Measurements from ENCODE around the gene ADH6. TPM values are rescaled to one million over a fixed set of nuclear protein-coding genes. Genes with fewer than 3 reads are reported as not detected.
"Not testable (repeated sequence)": the region's sequence is repeated elsewhere in the genome, so short reads cannot be mapped to it uniquely, and the experiment has no call there.

The ADH6 gene
- polyA plus RNA-seq (ENCODE audit: insufficient read length) = 32.0 TPM
- long read RNA-seq, donor 1, partial matches to known transcripts = 0 of 4 reads
- long read RNA-seq, donor 1, other reads (novel, unspliced or antisense) = 0 of 4 reads
- long read RNA-seq, donor 2, transcript ADH6-203 (9 exons, 2,802 nt) = major isoform, 5 of 9 reads
- long read RNA-seq, donor 2, partial matches to known transcripts = 0 of 9 reads
- long read RNA-seq, donor 2, other reads (novel, unspliced or antisense) = 0 of 9 reads
- long read RNA-seq, donor 3, partial matches to known transcripts = 0 of 7 reads
- long read RNA-seq, donor 3, other reads (novel, unspliced or antisense) = 0 of 7 reads
- long read RNA-seq, donor 4, partial matches to known transcripts = 0 of 1 reads
- long read RNA-seq, donor 4, other reads (novel, unspliced or antisense) = 0 of 1 reads
- long read RNA-seq, donor 5, transcript ADH6-203 (9 exons, 2,802 nt) = major isoform, 5 of 10 reads
- long read RNA-seq, donor 5, partial matches to known transcripts = 0 of 10 reads
- long read RNA-seq, donor 5, other reads (novel, unspliced or antisense) = 0 of 10 reads
- long read RNA-seq, donor 6, partial matches to known transcripts = 0 of 5 reads
- long read RNA-seq, donor 6, other reads (novel, unspliced or antisense) = 0 of 5 reads
- long read RNA-seq, donor 7, partial matches to known transcripts = 0 of 5 reads
- long read RNA-seq, donor 7, other reads (novel, unspliced or antisense) = 0 of 5 reads
- long read RNA-seq, donor 8, partial matches to known transcripts = 0 of 4 reads
- long read RNA-seq, donor 8, other reads (novel, unspliced or antisense) = 0 of 4 reads

GRCh38 chr4:99219072-99219471 lies at the start of gene ADH6:
Gene ADH6, minus strand, starts transcription at chr4:99219246. Its CDS starts 94 bp downstream, at chr4:99219152.
- DNase-seq = no peak

- DNase-seq = no peak
These were observed 45.9 kb upstream of the ADH6 start for GRCh38 chr4:99264927-99265326.

- no peak for DNase-seq
These were observed 33.7 kb upstream of the ADH6 start for GRCh38 chr4:99252746-99253145.

GRCh38 chr4:99248714-99249113 lies 29.7 kb upstream of the ADH6 start:
- no peak for DNase-seq

GRCh38 chr4:99235955-99236354 lies 16.9 kb upstream of the ADH6 start:
- DNase-seq = no peak

GRCh38 chr4:99234331-99235010 lies 15.4 kb upstream of the ADH6 start:
- DNase-seq = no peak

GRCh38 chr4:99233397-99233796 lies 14.4 kb upstream of the ADH6 start:
- not testable (repeated sequence) for DNase-seq

- not testable (repeated sequence) for DNase-seq
These were observed 9.7 kb upstream of the ADH6 start for GRCh38 chr4:99228706-99229105.

- DNase-seq = not testable (repeated sequence)
These were observed 8.6 kb upstream of the ADH6 start for GRCh38 chr4:99227646-99228045.

- DNase-seq = no peak
These were observed 2.9 kb upstream of the ADH6 start for GRCh38 chr4:99221980-99222379.

- DNase-seq = no peak
These were observed 433 bp upstream of the ADH6 start for GRCh38 chr4:99219479-99219878.

- DNase-seq = no peak
These were observed 3.5 kb downstream of the ADH6 start for GRCh38 chr4:99215521-99215920.

GRCh38 chr4:99210789-99211188 lies 8.3 kb downstream of the ADH6 start:
- no peak for DNase-seq

GRCh38 chr4:99209671-99210070 lies 9.4 kb downstream of the ADH6 start:
- DNase-seq = no peak

GRCh38 chr4:99208719-99209075 lies 10.3 kb downstream of the ADH6 start:
- DNase-seq = no peak

- DNase-seq = no peak
These were observed 10.9 kb downstream of the ADH6 start for GRCh38 chr4:99207911-99208718.

- DNase-seq = no peak
These were observed 11.8 kb downstream of the ADH6 start for GRCh38 chr4:99207069-99207743.

GRCh38 chr4:99205153-99205979 lies 13.7 kb downstream of the ADH6 start:
- DNase-seq = peak; percentile 43

- DNase-seq = no peak
These were observed 16.5 kb downstream of the ADH6 start for GRCh38 chr4:99202536-99202935.

- DNase-seq = no peak
These were observed 17.0 kb downstream of the ADH6 start for GRCh38 chr4:99202094-99202493.
